NCI-H128 (cell line): ENCODE measurements around the gene RNASEH1.

Experiments used
- DNase-seq: peaks from one replicate; lab custom pipeline; 2025; ENCODE audit not compliant: unreplicated experiment; lab: John Stamatoyannopoulos, UW

RNASEH1 gene

GRCh38 chr2:3563521-3563976 lies 5.4 kb upstream of the RNASEH1 start:
- DNase-seq: no peak

DNA sequence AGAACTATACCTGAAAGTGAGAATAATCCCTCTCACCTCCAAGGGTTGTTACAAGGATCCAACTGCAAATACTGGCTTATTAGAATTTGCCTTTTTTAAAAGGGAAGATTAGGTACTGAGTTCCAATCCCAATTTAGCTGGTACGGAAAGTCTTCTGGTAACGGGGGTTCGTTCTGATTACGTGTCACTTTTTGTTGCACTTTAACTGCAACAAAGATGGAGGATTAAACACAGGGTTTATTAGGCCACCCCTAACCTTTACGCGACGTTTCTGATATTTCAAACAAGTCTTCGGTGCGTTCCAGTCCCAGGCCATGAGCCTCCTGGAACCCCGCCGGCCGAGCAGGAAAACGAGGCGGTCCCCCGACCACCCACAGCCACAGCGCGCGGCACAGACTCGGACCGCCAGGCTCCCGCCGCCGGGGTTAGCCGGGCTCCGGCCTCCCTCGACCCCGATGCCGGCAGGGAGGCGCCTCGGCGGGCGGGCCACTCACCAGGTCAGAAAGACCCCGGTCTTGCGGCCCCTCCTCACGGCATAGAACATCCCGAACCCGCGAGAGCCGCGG lies 411 bp downstream of the RNASEH1 start:
- no peak for DNase-seq

DNA sequence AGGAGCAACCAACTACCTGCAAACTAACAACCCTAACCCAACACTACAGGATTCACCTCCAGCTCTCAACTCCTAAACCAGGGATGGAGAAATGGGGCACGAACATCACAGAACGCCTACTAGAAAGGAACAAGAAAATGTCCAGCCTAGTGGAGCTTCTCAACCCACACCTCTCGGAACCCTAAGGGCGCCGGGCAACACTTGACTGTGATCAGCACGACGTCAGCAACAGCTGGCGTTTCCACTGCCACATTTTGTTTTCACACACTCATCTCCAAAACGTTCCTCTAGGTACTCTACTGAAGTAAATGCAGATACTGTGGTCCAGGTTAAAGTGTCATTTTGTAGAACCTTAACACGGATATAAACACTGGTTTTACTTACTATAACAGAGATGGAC lies 4.2 kb downstream of the RNASEH1 start:
- DNase-seq: no peak

DNA sequence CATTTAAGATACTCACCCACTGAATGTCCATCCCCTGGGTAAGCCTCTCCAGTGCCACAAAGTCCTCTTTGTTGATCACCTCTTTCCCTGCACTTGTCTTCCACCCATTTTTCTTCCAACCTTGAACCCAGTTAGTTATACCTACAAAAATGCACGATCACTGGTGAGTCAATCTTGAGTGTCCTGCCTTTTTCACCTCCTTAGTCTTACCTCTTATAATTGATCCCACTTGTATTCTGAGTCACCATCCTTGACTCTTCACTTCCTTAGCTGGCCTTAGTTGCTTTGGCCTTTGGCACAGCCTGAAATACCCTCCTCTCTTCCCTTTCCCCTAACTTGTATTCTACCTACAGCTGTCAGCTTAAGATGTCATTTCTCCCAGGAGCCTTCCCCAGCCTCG lies 10.2 kb downstream of the RNASEH1 start:
- DNase-seq: no peak

- no peak for DNase-seq
Observed at GRCh38 chr2:3545788-3546478, 12.2 kb downstream of the RNASEH1 start.

GRCh38 chr2:3543023-3543683 lies 15.0 kb downstream of the RNASEH1 start:
- DNase-seq: no peak

DNA sequence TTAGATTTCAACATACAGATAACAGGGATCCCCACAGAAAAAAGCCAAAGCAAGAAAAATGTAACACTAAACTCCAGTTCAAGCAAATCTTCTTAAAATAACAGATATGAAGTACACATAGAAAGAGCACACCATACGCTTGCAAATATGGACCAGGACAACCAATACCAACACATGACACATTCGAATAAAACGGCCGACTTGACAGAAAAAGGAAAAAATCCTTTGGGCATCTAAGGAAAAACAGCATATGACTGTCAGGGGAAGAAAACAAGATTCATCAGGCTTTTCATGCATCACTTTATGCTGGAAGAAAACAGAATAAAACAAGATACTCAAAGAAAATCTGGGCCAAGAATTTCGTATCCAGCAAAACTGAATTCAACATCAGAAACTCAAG lies 16.0 kb downstream of the RNASEH1 start:
- DNase-seq: no peak

- no peak for DNase-seq
Observed at GRCh38 chr2:3539836-3540235, 18.3 kb downstream of the RNASEH1 start.

DNA sequence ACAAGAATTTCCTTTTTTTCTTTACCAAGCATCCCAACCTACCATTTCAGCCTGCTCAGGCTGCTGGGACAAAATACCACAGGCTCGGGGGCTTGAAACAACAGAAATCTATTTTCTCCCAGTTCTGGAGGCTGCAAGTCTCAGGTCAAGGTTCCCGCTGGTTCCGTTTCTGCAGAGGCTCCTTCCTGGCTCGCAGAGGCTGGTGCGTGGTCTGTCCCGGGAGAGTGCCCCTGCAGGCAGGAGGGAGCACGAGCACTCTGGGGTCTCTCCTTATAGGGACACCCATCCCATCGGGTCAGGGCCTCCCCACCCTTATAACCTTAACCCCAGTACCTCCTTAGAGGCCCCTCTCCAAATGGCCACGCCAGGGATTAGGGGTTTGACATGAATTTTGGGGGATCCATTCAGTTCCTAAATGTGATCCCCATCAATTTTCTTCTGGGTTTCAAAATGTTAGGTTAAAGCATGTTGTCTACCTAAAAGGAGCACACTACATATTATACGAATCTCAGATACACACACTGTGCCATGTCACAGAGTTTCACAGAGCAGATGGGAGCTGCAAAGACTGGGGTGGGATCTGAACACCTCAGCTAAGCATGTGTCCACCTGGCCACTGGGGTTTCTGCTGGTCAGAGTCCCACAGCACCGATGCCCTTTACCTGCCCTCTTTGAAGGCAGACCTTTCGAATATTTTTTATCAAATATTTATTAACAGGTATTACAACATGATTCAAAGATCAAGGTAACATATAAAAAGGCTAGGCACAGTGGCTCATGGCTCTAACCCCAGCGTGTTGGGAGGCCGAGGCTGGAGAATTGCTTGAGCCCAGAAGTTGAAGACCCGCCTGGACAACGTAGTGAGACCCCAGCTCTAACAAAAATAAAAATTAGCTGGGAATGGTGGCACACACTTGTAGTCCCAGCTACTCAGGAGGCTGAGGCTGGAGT lies 21.2 kb downstream of the RNASEH1 start:
- DNase-seq: no peak

DNA sequence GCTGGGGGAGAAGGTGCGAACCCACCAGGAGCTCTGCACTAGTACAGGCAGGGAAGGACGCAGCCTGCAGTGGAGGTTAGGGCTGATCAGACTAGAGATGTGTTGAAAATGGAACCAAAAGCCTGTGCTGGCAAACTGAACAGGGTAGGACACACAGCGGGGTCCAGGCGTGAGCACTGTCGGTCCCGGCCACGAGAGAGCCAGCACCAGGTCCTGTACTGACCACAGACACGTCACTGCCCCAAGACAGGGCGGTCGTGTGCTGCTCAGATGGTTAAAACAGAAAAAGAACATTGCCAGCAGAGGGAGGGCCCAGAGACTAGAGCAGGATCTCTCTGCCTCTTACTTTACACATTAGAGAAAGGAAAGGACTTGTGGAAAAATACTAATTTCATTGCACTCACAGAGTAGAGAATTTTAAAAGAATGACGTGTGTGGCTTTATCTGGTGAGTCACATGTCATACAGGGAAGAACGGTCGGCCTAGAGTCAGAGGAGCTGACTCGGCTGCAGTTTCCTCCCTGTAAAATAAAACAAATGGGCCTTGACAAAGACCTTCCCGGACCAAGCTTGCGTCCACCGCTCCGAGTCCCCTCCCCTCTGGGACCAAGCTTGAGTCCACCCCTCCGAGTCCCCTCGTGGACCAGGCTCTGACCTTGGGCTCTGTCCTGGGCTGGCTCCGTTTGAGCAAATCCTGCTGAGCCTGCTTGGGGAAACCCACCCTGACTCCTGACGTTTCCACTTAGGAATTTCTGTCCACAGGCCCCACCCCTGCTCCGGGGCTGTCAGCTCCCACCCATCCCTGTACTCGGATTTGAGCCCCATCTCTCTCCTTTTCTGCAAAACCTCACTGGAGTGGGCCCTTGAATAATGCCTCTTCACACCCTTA lies 22.1 kb downstream of the RNASEH1 start:
- DNase-seq: no peak

- DNase-seq: no peak
Observed at GRCh38 chr2:3535467-3535793, 22.7 kb downstream of the RNASEH1 start.

- no peak for DNase-seq
Observed at GRCh38 chr2:3534251-3534814, 23.8 kb downstream of the RNASEH1 start.

DNA sequence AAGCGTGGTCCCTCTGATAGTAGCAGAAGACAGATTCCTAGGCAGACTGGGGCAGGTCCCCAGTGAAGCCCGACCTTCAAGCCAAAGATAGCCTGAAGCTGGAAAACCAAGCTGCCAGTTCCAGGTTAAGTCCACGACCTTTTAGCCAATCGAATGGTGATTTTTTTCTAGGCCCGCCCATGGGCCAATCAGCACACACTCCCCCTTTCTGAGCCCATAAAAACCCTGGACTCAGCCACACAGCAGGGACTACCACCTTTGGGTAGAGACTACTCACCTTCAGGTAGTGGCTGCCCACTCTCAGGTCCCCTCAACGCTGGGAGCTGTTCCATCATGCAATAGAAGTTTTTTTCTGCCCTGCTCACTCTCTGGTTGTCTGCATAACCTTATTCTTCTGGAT lies 24.3 kb downstream of the RNASEH1 start:
- no peak for DNase-seq

DNA sequence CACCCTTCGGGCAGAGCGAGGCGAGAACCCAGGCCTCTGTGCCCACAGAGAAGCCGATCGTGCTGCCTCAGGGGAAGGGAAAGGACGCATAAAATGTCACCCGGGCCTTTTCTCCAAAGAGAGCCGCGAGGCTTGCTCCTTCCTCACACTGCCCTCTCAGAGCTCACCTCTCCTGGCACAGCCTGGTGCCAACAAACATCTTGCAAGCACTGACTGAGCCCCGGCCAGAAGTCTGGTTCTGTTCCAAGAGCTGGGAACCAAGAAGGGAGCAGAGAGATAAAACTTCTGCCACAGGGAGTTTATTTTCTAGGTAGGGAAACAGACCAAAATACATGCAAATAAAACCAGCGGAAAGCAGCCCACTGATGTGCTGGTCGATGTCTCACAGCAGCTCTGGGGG lies 25.2 kb downstream of the RNASEH1 start:
- DNase-seq: no peak

DNA sequence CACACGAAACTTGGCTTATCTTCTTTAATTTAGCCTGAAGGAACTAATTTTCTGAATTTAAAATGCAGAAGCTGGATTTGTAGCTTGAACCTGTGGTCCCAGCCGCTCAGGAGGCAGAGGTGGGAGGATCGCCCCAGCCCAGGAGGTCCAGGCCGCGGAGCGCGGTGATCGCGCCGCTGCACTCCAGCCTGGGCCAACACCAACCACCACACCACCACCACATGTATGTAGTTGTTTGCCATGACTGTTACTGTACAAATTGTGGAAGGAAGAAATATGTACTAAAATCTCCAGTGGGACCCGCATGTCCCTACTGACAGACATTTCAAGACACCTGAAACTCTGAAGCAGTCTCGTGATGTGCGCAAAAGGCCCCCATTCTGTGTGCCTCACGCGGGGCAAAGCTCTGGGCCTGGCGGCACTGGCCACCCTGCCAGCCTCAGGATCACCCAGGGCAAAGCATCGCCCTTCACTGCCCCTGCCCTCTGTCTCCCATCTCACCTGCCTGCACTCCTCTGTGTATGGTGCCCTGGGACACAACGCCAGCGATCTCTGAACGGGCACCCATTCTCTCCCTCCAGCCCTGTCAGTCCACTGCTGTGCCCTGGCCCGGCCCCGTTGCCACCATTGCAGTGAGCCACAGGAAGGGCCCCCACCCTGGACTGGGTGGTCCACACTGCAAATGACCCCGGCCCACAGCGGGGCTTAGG lies 28.7 kb downstream of the RNASEH1 start:
- DNase-seq: no peak

- no peak for DNase-seq
Observed at GRCh38 chr2:3527886-3528785, 30.0 kb downstream of the RNASEH1 start.

- no peak for DNase-seq
Observed at GRCh38 chr2:3526871-3527270, 31.3 kb downstream of the RNASEH1 start.

DNA sequence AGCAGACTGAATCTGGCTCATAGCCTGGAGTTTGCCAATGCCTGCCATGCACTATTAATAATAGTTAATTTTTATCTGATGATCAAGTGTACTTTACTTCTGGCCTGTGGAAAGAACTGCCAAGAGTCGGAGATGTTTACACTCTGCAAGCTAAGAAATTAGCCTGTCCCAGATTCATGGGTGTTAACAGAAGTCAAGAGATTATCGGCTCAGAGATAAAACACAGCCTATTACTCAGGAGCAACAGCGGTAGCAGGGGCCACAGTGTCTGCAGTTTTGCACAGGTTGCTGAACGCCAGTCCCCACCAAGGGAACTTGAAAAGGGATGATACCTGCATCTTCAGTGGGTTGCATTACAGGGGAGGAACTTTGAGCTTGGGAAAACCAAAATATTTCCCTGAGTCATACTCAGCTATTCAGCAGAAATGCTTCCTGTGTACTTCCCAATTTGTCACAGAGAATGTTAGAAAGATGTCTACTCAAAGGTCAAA lies 34.5 kb downstream of the RNASEH1 start:
- DNase-seq: no peak
